ENCODE results near the gene AQP9. TPM values are rescaled to one million over a fixed set of nuclear protein-coding genes. Genes with fewer than 3 reads are reported as not detected.
"Not testable (repeated sequence)": the region's sequence is repeated elsewhere in the genome, so short reads cannot be mapped to it uniquely, and the experiment has no call there.

Gene AQP9
- total and polyA plus RNA-seq, 2 experiments from 2014 or later, result 0.57 to 0.60 TPM

- H3K27me3 ChIP-seq, result peaks cover 9% of the 10 kb centered on the region
- H3K9me2 ChIP-seq (replicated peaks; ENCODE audit: insufficient read depth), result no peaks in the 10 kb centered on the region
- no peaks in the 10 kb centered on the region for H3K4me1 ChIP-seq (ENCODE audit: insufficient read depth)
- TF ChIP-seq EZH2phosphoT487 (IDR thresholded peaks at IDR 0.05; ENCODE audit: low read depth, severe bottlenecking, unreplicated experiment) (no peak), EZH2 (IDR thresholded peaks at IDR 0.05; ENCODE audit: borderline replicate concordance) (no peak), CTCF (IDR thresholded peaks at IDR 0.05; ENCODE audit: poor library complexity) (no peak)
- no peaks in the 10 kb centered on the region for H3K36me3 ChIP-seq (replicated peaks; ENCODE audit: insufficient read depth, low read depth)
- no peak overlapping the region for H3K27ac ChIP-seq
- no peaks in the 10 kb centered on the region for H4K20me1 ChIP-seq (ENCODE audit: insufficient read depth, poor library complexity, severe bottlenecking)
- no peaks in the 10 kb centered on the region for H3K79me2 ChIP-seq
- DNase-seq (ENCODE audit: low spot score), result no peak
- H2AFZ ChIP-seq, result no peak overlapping the region
- H3K4me3 ChIP-seq, result no peak overlapping the region
- 82% methylated on average over 8 of the region's 8 CpGs for WGBS (ENCODE audit: low lambda C conversion rate, missing lambda C conversion rate)
- H3K4me2 ChIP-seq, result no peak overlapping the region
- H3K9me3 ChIP-seq (ENCODE audit: low read depth), result no peaks in the 10 kb centered on the region
Measured at GRCh38 chr15:58189148-58189811, 51.1 kb downstream of the AQP9 start.

DNA sequence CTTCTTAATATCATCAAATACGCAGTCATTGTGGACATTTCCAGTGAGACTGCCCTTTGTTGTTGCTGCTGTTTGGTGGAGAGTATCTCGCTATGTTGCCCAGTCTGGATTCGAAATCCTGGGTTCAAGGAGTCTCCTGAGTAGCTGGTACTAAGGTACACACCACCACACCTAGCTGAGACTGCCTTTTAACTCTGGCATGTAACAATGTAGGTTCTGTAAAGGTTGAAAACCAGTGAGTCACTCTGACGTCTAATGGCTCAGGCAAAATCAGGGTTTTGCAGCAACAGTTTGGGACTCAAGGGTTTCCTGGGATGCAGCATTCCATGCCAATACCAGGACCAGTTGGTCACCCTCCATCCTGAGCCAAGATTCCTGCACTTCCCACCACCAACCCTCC lies 52.2 kb downstream of the AQP9 start:
- Histone ChIP-seq H3K4me2 (no peak overlapping the region), H3K27me3 (peaks cover 9% of the 10 kb centered on the region), H3K36me3 (replicated peaks; ENCODE audit: insufficient read depth, low read depth) (no peaks in the 10 kb centered on the region), H2AFZ (no peak overlapping the region), H3K27ac (no peak overlapping the region), H3K4me1 (ENCODE audit: insufficient read depth) (no peaks in the 10 kb centered on the region), H3K4me3 (no peak overlapping the region), H3K9me3 (ENCODE audit: low read depth) (no peaks in the 10 kb centered on the region), H4K20me1 (ENCODE audit: insufficient read depth, poor library complexity, severe bottlenecking) (no peaks in the 10 kb centered on the region), H3K79me2 (no peaks in the 10 kb centered on the region), H3K9me2 (replicated peaks; ENCODE audit: insufficient read depth) (no peaks in the 10 kb centered on the region)
- WGBS (ENCODE audit: low lambda C conversion rate, missing lambda C conversion rate), result 86% methylated on average over 4 of the region's 4 CpGs
- TF ChIP-seq CTCF (IDR thresholded peaks at IDR 0.05; ENCODE audit: poor library complexity) (no peak), EZH2phosphoT487 (IDR thresholded peaks at IDR 0.05; ENCODE audit: low read depth, severe bottlenecking, unreplicated experiment) (no peak), EZH2 (IDR thresholded peaks at IDR 0.05; ENCODE audit: borderline replicate concordance) (no peak)
- no peak for DNase-seq (ENCODE audit: low spot score)

- H3K4me2 ChIP-seq; H2AFZ ChIP-seq; H4K20me1 ChIP-seq (ENCODE audit: insufficient read depth, poor library complexity, severe bottlenecking); H3K27ac ChIP-seq; H3K79me2 ChIP-seq; H3K27me3 ChIP-seq; DNase-seq (ENCODE audit: low spot score); H3K4me1 ChIP-seq (ENCODE audit: insufficient read depth); H3K9me2 ChIP-seq (replicated peaks; ENCODE audit: insufficient read depth); H3K9me3 ChIP-seq (ENCODE audit: low read depth); H3K36me3 ChIP-seq (replicated peaks; ENCODE audit: insufficient read depth, low read depth); H3K4me3 ChIP-seq: not testable (repeated sequence)
- 79% methylated on average over 9 of the region's 9 CpGs for WGBS (ENCODE audit: low lambda C conversion rate, missing lambda C conversion rate)
Measured at GRCh38 chr15:58193636-58194035, 55.5 kb downstream of the AQP9 start.

DNA sequence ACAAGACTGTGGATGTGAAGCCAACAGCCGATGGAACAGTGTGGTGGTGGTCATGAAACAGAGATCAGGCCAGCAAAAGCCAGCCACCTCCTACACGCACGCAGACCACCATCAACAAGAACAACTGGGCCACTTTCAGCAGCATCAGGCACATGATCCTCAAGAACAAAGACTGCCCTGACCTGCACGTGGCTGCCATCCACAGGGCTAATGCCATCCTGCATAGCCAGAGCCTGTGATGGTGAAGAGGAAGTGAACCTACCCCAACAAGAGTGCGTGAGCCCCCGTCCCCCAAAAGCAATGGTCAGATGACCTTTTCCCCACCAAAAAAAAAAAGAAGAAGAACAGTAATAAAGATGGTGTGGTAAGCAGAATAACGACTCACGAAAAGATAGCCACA lies 62.6 kb downstream of the AQP9 start:
- H3K4me2 ChIP-seq, result no peak overlapping the region
- DNase-seq (ENCODE audit: low spot score), result no peak
- no peak for TF ChIP-seq CTCF (IDR thresholded peaks at IDR 0.05; ENCODE audit: poor library complexity)
- no peak for TF ChIP-seq EZH2 (IDR thresholded peaks at IDR 0.05; ENCODE audit: borderline replicate concordance)
- no peak for TF ChIP-seq EZH2phosphoT487 (IDR thresholded peaks at IDR 0.05; ENCODE audit: low read depth, severe bottlenecking, unreplicated experiment)
- H2AFZ ChIP-seq, result no peak overlapping the region
- H3K36me3 ChIP-seq (replicated peaks; ENCODE audit: insufficient read depth, low read depth), result no peaks in the 10 kb centered on the region
- H4K20me1 ChIP-seq (ENCODE audit: insufficient read depth, poor library complexity, severe bottlenecking), result no peaks in the 10 kb centered on the region
- 95% methylated on average over 8 of the region's 8 CpGs for WGBS (ENCODE audit: low lambda C conversion rate, missing lambda C conversion rate)
- H3K27me3 ChIP-seq, result no peaks in the 10 kb centered on the region
- H3K9me3 ChIP-seq (ENCODE audit: low read depth), result no peaks in the 10 kb centered on the region
- no peaks in the 10 kb centered on the region for H3K9me2 ChIP-seq (replicated peaks; ENCODE audit: insufficient read depth)
- no peak overlapping the region for H3K4me3 ChIP-seq
- no peaks in the 10 kb centered on the region for H3K4me1 ChIP-seq (ENCODE audit: insufficient read depth)
- H3K27ac ChIP-seq, result no peak overlapping the region
- no peaks in the 10 kb centered on the region for H3K79me2 ChIP-seq

All from hepatocyte (in vitro differentiated cells).